ENCODE results near the gene ZNF576. TPM values are rescaled to one million over a fixed set of nuclear protein-coding genes. Genes with fewer than 3 reads are reported as not detected.
A peak's percentile ranks its signal among the peaks of the same experiment; 100 is the strongest.

Gene ZNF576
- total and polyA plus RNA-seq, 2 of the 13 experiments (the other 11 are each of a cell fraction or from before 2014, with no cell fraction given): 7.2 to 9.6 TPM

DNA sequence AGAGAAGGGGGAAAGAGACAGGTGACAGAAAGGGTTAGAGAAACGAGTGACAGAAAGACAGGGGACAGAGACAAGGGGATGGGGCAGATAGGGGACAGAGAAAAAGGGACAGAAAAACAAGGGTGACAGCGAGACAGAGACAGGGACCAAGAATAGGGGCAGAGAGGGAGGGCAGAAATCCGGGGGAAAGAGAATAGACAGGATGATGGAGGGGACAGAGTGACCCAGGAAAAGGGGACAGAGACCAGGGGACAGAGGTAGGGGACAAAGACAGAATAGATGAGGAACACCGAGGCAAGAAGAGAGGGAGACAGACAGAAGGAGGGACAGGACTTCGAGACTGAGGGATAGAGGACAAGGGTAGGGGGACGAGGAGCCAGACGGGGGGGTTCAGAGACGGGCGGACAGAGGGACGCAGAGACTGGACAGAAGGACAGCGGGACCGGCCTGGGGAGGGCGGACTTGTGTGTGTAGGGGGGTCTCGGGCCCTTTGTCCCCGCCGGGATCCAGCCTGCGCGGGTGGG is 42.7 kb downstream of the ZNF576 start:
- TF ChIP-seq, protein P1, sequence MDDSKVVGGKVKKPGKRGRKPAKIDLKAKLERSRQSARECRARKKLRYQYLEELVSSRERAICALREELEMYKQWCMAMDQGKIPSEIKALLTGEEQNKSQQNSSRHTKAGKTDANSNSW (CRISPR knock-in tag; IDR thresholded peaks at IDR 0.05; ENCODE audit: borderline replicate concordance): no peak
- TF ChIP-seq NFIB (CRISPR knock-in tag; IDR thresholded peaks at IDR 0.05; ENCODE audit: borderline replicate concordance): no peak
- TF ChIP-seq HNRNPUL1 (IDR thresholded peaks at IDR 0.05; ENCODE audit: low read depth, low read length): no peak
- TF ChIP-seq KLF13 (CRISPR knock-in tag; IDR thresholded peaks at IDR 0.05): no peak
- TF ChIP-seq RARA (CRISPR knock-in tag; IDR thresholded peaks at IDR 0.05): no peak
- TF ChIP-seq ZC3H13 (CRISPR knock-in tag; IDR thresholded peaks at IDR 0.05): no peak
- no peak for TF ChIP-seq NCOR1 (IDR thresholded peaks at IDR 0.05; ENCODE audit: borderline replicate concordance, low read length)
- no peak for TF ChIP-seq TCF7 (IDR thresholded peaks at IDR 0.05; ENCODE audit: low read depth)
- no peak for TF ChIP-seq WIZ (CRISPR knock-in tag; IDR thresholded peaks at IDR 0.05)
- TF ChIP-seq ZNF543 (CRISPR knock-in tag; IDR thresholded peaks at IDR 0.05): no peak
- TF ChIP-seq ATRX (CRISPR knock-in tag; IDR thresholded peaks at IDR 0.05; ENCODE audit: borderline replicate concordance): no peak
- TF ChIP-seq, protein P2, sequence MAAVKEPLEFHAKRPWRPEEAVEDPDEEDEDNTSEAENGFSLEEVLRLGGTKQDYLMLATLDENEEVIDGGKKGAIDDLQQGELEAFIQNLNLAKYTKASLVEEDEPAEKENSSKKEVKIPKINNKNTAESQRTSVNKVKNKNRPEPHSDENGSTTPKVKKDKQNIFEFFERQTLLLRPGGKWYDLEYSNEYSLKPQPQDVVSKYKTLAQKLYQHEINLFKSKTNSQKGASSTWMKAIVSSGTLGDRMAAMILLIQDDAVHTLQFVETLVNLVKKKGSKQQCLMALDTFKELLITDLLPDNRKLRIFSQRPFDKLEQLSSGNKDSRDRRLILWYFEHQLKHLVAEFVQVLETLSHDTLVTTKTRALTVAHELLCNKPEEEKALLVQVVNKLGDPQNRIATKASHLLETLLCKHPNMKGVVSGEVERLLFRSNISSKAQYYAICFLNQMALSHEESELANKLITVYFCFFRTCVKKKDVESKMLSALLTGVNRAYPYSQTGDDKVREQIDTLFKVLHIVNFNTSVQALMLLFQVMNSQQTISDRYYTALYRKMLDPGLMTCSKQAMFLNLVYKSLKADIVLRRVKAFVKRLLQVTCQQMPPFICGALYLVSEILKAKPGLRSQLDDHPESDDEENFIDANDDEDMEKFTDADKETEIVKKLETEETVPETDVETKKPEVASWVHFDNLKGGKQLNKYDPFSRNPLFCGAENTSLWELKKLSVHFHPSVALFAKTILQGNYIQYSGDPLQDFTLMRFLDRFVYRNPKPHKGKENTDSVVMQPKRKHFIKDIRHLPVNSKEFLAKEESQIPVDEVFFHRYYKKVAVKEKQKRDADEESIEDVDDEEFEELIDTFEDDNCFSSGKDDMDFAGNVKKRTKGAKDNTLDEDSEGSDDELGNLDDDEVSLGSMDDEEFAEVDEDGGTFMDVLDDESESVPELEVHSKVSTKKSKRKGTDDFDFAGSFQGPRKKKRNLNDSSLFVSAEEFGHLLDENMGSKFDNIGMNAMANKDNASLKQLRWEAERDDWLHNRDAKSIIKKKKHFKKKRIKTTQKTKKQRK (IDR thresholded peaks at IDR 0.05; ENCODE audit: low read length): no peak
- TF ChIP-seq, protein P3, sequence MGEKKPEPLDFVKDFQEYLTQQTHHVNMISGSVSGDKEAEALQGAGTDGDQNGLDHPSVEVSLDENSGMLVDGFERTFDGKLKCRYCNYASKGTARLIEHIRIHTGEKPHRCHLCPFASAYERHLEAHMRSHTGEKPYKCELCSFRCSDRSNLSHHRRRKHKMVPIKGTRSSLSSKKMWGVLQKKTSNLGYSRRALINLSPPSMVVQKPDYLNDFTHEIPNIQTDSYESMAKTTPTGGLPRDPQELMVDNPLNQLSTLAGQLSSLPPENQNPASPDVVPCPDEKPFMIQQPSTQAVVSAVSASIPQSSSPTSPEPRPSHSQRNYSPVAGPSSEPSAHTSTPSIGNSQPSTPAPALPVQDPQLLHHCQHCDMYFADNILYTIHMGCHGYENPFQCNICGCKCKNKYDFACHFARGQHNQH (CRISPR knock-in tag; IDR thresholded peaks at IDR 0.05): no peak
- TF ChIP-seq, protein P4, sequence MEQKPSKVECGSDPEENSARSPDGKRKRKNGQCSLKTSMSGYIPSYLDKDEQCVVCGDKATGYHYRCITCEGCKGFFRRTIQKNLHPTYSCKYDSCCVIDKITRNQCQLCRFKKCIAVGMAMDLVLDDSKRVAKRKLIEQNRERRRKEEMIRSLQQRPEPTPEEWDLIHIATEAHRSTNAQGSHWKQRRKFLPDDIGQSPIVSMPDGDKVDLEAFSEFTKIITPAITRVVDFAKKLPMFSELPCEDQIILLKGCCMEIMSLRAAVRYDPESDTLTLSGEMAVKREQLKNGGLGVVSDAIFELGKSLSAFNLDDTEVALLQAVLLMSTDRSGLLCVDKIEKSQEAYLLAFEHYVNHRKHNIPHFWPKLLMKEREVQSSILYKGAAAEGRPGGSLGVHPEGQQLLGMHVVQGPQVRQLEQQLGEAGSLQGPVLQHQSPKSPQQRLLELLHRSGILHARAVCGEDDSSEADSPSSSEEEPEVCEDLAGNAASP (CRISPR knock-in tag; IDR thresholded peaks at IDR 0.05; ENCODE audit: borderline replicate concordance): no peak
- no peak for TF ChIP-seq ZNF441 (CRISPR knock-in tag; IDR thresholded peaks at IDR 0.05; ENCODE audit: borderline replicate concordance)
- no peak for FAIRE-seq
- in situ Hi-C loops (cut with HindIII; ENCODE audit: extremely low pct_ligation_motif_present, low pct_unique_long_range_greater_than_20kb): no loop called here
- ChIA-PET CTCF (ENCODE audit: low intra/inter-chr PET ratio, low total read pairs) (no interaction called here), POLR2A (no interaction called here)
- Histone ChIP-seq H3K36me3 (replicated peaks in 1 of 2; ENCODE audit: control insufficient read depth in 1 of 2, insufficient read depth in 2 of 2, low read length in 2 of 2) (no peaks in the 10 kb centered on the region), H3K27ac (ENCODE audit: extremely low read length, insufficient read depth, low read length) (no peak overlapping the region), H3K4me3 (replicated peaks in 1 of 3; ENCODE audit: insufficient read depth in 1 of 3, low read depth in 2 of 3, low read length in 3 of 3) (peak overlapping the region; percentile 68 to 83 (median 83)), H3K27me3 (ENCODE audit: control insufficient read depth in 1 of 2, insufficient read depth in 2 of 2, low read length in 2 of 2) (no peaks in the 10 kb centered on the region), H3K9ac (ENCODE audit: insufficient read depth, low read depth, low read length) (peak overlapping the region; percentile 70), H3K9me3 (ENCODE audit: low read length) (no peaks in the 10 kb centered on the region), H3K79me2 (ENCODE audit: insufficient read depth, low read length) (no peaks in the 10 kb centered on the region), H3K4me1 (ENCODE audit: insufficient read depth, low read length) (peaks cover 58% of the 10 kb centered on the region), H4K20me1 (ENCODE audit: insufficient read depth, low read length) (no peaks in the 10 kb centered on the region), H2AFZ (ENCODE audit: low read length) (no peak overlapping the region), H3K4me2 (ENCODE audit: low read depth, low read length) (peak overlapping the region; percentile 93)
- no TSS peak for BruUV-seq (replicated peaks)
- no peak for DNase-seq (ENCODE audit: low spot score)
- intact Hi-C loops (cut with micrococcal nuclease; ENCODE audit: unreplicated experiment): no loop called here
- WGBS (ENCODE audit: low lambda C conversion rate): 8% methylated on average over 14 of the region's 18 CpGs
- ATAC-seq: no peak
